ENCODE data around the gene CNTFR.

Gene CNTFR

DNA sequence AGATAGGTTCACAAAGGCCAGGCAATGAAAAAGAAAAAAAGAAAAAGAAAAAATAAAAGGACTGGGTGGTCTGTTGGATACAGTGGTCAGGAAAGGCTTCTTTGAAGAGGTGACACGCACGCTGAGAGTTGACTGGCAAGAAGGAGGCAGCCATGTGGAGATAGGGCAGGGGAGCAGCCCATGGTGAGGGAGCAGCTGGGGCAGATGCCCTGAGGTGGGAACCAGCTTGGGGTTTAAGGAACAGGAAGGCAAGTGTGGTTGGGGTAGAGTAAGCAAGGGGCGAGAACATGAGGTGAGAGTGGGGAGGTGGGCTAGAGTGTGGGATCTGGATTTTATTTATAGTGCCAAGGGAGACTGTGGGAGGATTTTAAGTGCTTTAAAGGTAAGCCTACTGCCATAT, 73.6 kb downstream of the CNTFR start:
- Histone ChIP-seq H3K27ac (ENCODE audit: low read length) (no peak overlapping the region), H3K9me3 (ENCODE audit: control insufficient read depth in 1 of 2, low read length in 2 of 2) (no peaks in the 10 kb centered on the region), H3K27me3 (ENCODE audit: low read depth, low read length) (no peaks in the 10 kb centered on the region), H3K36me3 (ENCODE audit: control insufficient read depth in 1 of 2, insufficient read depth in 2 of 2, low read length in 2 of 2) (no peaks in the 10 kb centered on the region), H3K4me3 (ENCODE audit: low read depth in 1 of 2, low read length in 2 of 2) (no peak overlapping the region), H3K4me1 (ENCODE audit: control insufficient read depth in 1 of 2, insufficient read depth in 2 of 2, low read length in 2 of 2) (no peaks in the 10 kb centered on the region)

DNA sequence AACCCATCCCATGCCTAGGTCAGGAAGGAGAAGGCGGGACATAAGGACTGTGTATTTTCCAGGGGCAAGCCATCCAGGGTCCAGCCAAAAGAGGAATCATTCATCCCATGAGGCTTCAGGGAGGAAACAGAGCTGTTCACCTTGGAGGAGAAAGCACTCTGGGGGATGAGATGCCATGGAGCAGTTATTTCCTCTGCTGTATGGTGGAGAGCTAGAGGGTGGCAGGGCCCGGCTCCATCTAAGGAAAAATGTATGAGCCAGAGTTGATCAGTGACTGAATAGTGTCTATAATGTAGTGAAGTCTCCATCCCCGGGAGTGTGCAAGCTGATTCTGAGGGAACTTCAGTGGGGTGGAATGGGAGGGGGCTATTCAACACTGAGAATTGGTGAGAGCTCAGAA, 74.7 kb downstream of the CNTFR start:
- H3K4me3 ChIP-seq (ENCODE audit: low read depth in 1 of 2, low read length in 2 of 2), result no peak overlapping the region
- H3K27ac ChIP-seq (ENCODE audit: low read length), result no peak overlapping the region

DNA sequence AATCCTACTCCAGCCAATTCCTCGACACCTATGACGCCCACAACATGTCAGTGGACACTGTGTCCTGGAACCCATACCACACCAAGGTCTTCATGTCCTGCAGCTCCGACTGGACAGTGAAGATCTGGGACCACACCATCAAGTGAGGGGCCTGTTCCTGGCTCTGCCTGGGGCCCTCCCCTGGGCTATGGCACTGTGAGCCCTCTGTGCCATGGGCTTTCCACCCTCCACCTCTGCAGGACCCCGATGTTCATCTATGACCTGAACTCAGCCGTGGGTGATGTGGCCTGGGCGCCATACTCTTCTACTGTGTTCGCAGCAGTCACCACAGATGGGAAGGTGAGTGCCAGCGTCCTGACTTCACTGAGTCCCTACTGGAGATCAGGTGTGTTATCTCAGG, 75.1 kb downstream of the CNTFR start:
- Histone ChIP-seq H3K36me3 (ENCODE audit: control insufficient read depth in 1 of 2, insufficient read depth in 2 of 2, low read length in 2 of 2) (no peaks in the 10 kb centered on the region), H3K4me3 (ENCODE audit: low read depth in 1 of 2, low read length in 2 of 2) (no peak overlapping the region), H3K27me3 (ENCODE audit: low read depth, low read length) (no peaks in the 10 kb centered on the region), H3K9me3 (ENCODE audit: control insufficient read depth in 1 of 2, low read length in 2 of 2) (no peaks in the 10 kb centered on the region), H3K27ac (ENCODE audit: low read length) (no peak overlapping the region), H3K4me1 (ENCODE audit: control insufficient read depth in 1 of 2, insufficient read depth in 2 of 2, low read length in 2 of 2) (no peaks in the 10 kb centered on the region)

More for the DNA sequence above, 74.7 kb downstream of the CNTFR start:
- no peaks in the 10 kb centered on the region for H3K4me1 ChIP-seq (ENCODE audit: control insufficient read depth in 1 of 2, insufficient read depth in 2 of 2, low read length in 2 of 2)
- H3K9me3 ChIP-seq (ENCODE audit: control insufficient read depth in 1 of 2, low read length in 2 of 2), result no peaks in the 10 kb centered on the region
- no peaks in the 10 kb centered on the region for H3K27me3 ChIP-seq (ENCODE audit: low read depth, low read length)
- no peaks in the 10 kb centered on the region for H3K36me3 ChIP-seq (ENCODE audit: control insufficient read depth in 1 of 2, insufficient read depth in 2 of 2, low read length in 2 of 2)

DNA sequence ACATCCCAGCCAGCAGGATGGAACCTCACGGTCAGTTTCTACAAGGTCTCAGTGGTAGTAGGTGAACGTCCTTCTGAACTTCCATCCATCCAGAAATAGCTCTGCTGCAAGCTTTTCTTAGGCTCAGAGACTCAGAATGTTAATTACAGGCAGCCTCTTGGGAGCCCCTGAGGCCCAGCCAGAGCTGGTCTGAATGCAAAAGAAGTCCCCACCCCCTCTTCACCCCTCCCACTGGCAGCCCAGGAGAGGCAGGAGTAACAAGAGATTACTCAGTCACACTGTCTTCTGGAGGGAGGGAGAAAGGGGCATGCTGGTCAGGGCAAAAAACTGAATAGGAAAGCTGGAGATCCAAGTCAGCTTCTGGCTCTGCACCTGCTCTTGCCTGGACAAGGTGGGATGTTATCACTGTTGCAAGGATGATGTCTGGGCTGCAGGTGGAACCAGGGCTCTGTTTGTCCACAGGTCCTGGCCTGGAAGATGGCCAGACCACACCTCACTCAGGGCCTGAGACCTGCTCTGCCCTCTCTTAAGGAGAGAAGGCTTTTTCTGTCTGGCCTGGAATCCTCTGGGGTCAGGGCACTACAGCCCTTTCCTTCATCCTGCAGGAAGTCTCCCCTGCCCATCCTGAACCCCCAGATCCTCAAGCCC, 75.8 kb downstream of the CNTFR start:
- H3K36me3 ChIP-seq (ENCODE audit: control insufficient read depth in 1 of 2, insufficient read depth in 2 of 2, low read length in 2 of 2), result no peaks in the 10 kb centered on the region
- no peak overlapping the region for H3K4me3 ChIP-seq (ENCODE audit: low read depth in 1 of 2, low read length in 2 of 2)
- H3K27me3 ChIP-seq (ENCODE audit: low read depth, low read length), result no peaks in the 10 kb centered on the region
- H3K27ac ChIP-seq (ENCODE audit: low read length), result no peak overlapping the region
- H3K9me3 ChIP-seq (ENCODE audit: control insufficient read depth in 1 of 2, low read length in 2 of 2), result no peaks in the 10 kb centered on the region
- H3K4me1 ChIP-seq (ENCODE audit: control insufficient read depth in 1 of 2, insufficient read depth in 2 of 2, low read length in 2 of 2), result no peaks in the 10 kb centered on the region

DNA sequence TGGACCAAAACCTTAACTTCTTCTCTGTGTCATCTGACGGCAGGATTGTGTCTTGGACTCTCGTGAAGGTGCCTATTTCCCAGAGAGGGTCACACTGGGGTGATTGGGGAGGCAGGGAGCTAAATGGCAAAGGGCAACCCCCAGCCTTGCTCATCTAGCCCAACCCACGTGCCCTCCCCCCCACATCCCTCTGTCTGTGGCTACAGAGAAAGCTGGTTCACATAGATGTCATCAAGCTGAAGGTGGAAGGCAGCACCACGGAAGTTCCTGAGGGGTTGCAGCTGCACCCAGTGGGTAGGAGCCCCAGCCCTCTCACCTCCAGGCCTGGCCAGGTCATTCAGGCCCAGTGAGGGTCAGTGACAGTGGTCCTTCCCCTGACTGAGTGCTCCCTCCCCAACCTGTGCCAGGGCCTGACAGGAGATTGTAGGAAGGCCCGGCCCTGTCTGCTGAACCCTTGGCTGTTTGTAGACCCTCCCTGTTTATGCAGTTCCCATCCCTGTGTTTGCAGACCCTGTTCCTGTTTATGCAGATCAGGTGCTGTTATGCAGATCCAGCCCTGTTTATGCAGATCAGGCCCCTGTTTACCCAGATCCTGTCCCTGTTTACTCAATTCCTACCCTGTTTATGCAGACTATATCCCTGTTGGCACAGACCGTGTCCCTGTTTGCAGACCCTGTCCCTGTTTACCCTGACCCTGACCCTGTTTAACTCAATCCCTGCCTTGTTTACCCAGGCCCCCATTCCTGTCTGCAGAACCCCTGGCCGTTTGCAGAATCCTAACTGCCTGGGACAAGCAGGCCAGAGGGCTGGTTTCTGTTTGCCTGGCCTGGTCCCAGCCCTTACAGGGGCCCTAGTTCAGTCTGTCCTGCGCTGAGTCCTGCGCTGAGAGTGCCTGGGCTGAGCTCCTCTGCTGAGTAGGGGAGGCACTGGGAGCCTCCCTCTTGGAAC, 77.1 kb downstream of the CNTFR start:
- Histone ChIP-seq H3K27ac (ENCODE audit: low read length) (no peak overlapping the region), H3K9me3 (ENCODE audit: control insufficient read depth in 1 of 2, low read length in 2 of 2) (no peaks in the 10 kb centered on the region), H3K4me1 (ENCODE audit: control insufficient read depth in 1 of 2, insufficient read depth in 2 of 2, low read length in 2 of 2) (no peaks in the 10 kb centered on the region), H3K4me3 (ENCODE audit: low read depth in 1 of 2, low read length in 2 of 2) (no peak overlapping the region), H3K36me3 (ENCODE audit: control insufficient read depth in 1 of 2, insufficient read depth in 2 of 2, low read length in 2 of 2) (no peaks in the 10 kb centered on the region), H3K27me3 (ENCODE audit: low read depth, low read length) (no peaks in the 10 kb centered on the region)

DNA sequence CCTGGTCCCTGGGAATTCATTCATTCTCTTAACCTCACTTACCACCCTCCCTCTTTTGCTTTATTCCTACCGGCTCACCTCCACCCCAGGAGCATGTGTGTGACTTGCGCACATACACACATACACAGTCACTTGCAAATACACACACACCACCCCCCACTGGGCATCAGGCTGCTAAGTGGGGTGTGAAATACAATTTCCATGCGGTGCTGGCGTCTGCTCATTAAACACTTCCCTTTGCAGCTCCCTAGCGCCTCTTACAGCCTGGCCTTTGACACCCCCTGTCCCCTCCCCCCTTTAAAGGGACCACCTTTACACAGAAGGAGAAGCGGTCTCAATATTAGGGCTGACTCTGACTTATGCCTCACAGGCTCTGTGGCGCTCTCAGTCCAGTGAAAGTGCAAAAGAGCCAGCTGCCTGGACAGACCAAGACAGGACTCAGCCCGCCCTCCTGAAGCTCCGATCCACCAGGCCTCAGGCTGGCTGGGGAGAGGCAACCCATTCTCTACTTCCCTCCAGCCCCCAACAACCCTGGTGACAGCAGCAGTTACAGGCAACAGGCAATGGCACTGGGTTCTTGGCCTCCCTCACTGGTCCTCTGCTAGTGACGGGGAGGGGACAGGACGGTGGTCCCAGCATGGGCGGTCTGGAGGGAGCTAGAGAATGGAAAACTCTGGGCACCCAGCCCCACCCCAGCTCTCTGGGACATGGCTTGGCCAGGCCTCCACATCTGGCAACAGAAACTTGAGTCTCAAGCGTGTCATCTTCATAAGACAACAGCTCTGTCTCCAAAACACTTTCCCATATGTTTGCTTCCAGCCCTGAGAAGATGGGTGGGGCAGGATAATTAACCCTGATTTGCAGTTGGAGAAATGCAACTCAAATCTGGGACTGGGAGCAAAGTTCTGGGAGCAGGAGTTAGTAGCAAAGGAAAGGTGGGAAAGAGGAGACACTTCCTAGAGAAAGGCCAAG, 78.7 kb downstream of the CNTFR start:
- Histone ChIP-seq H3K9me3 (ENCODE audit: control insufficient read depth in 1 of 2, low read length in 2 of 2) (no peaks in the 10 kb centered on the region), H3K27me3 (ENCODE audit: low read depth, low read length) (no peaks in the 10 kb centered on the region), H3K4me3 (ENCODE audit: low read depth in 1 of 2, low read length in 2 of 2) (no peak overlapping the region), H3K36me3 (ENCODE audit: control insufficient read depth in 1 of 2, insufficient read depth in 2 of 2, low read length in 2 of 2) (no peaks in the 10 kb centered on the region), H3K4me1 (ENCODE audit: control insufficient read depth in 1 of 2, insufficient read depth in 2 of 2, low read length in 2 of 2) (no peaks in the 10 kb centered on the region), H3K27ac (ENCODE audit: low read length) (no peak overlapping the region)

DNA sequence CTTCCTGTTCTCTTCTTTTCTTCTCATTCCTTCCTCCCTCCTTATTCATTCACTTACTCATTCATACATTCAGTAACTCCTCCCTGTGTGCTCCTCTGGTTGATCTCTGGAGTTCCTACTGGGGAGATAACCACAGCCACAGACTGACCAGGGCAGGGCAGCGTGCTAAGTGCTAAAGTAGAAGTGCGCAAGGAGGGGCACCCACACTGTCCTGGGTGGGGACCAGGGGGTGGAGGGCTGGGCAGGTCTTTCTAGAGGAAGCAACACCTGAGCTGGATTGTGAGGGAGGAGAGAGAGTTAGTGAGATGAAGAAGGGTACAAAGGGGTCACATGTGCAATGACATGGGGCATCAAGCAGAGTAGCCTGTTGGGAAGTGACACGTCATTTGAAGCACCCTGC, 80.6 kb downstream of the CNTFR start:
- H3K4me3 ChIP-seq (ENCODE audit: low read depth in 1 of 2, low read length in 2 of 2), result no peak overlapping the region
- H3K36me3 ChIP-seq (ENCODE audit: control insufficient read depth in 1 of 2, insufficient read depth in 2 of 2, low read length in 2 of 2), result no peaks in the 10 kb centered on the region
- H3K9me3 ChIP-seq (ENCODE audit: control insufficient read depth in 1 of 2, low read length in 2 of 2), result no peaks in the 10 kb centered on the region
- H3K4me1 ChIP-seq (ENCODE audit: control insufficient read depth in 1 of 2, insufficient read depth in 2 of 2, low read length in 2 of 2), result no peaks in the 10 kb centered on the region
- no peaks in the 10 kb centered on the region for H3K27me3 ChIP-seq (ENCODE audit: low read depth, low read length)
- no peak overlapping the region for H3K27ac ChIP-seq (ENCODE audit: low read length)

DNA sequence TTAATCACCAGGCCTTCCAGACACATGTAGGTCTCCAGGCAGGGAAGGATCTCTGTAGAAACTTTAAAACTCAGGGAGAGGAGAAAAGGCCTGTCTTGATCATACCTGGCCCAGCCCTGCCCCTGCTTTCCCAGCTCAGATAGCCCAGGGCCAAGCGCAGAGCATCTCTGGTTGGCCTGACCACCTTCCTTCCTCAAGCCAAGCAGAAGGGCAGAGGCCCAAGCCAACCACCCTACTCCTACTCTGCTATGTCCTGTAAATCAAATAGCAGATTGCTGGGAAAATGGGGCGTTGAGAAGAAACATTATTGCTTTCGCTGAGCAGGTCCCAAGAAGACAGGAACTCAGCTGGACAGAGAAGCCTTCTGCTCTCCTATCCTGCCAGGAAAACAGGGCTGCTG, 81.1 kb downstream of the CNTFR start:
- Histone ChIP-seq H3K27ac (ENCODE audit: low read length) (no peak overlapping the region), H3K36me3 (ENCODE audit: control insufficient read depth in 1 of 2, insufficient read depth in 2 of 2, low read length in 2 of 2) (no peaks in the 10 kb centered on the region), H3K27me3 (ENCODE audit: low read depth, low read length) (no peaks in the 10 kb centered on the region), H3K4me1 (ENCODE audit: control insufficient read depth in 1 of 2, insufficient read depth in 2 of 2, low read length in 2 of 2) (no peaks in the 10 kb centered on the region), H3K9me3 (ENCODE audit: control insufficient read depth in 1 of 2, low read length in 2 of 2) (no peaks in the 10 kb centered on the region), H3K4me3 (ENCODE audit: low read depth in 1 of 2, low read length in 2 of 2) (no peak overlapping the region)

DNA sequence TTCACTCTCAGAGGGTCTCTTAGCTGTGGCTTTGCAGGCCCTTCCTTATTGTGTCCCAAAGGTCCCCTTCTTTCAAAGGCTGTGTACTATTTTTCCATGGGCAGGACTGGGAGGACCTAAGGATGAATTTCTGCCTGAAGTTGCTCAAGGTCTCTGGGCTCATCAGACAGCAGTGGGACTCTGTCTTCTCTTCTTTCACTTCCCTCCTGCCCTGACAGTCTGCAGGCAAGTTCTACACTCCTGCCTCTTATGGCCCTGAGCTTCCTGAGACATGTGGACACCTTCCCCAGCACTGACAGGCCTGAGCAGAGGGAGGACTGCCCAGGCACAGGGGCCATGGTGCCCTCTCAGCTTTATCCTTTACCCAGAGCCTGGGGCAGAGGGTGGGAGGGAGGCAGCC, 81.6 kb downstream of the CNTFR start:
- no peak overlapping the region for H3K4me3 ChIP-seq (ENCODE audit: low read depth in 1 of 2, low read length in 2 of 2)
- no peaks in the 10 kb centered on the region for H3K27me3 ChIP-seq (ENCODE audit: low read depth, low read length)
- H3K4me1 ChIP-seq (ENCODE audit: control insufficient read depth in 1 of 2, insufficient read depth in 2 of 2, low read length in 2 of 2), result peaks cover 0 to 2% of the 10 kb centered on the region in 2 donors
- H3K9me3 ChIP-seq (ENCODE audit: control insufficient read depth in 1 of 2, low read length in 2 of 2), result no peaks in the 10 kb centered on the region
- no peak overlapping the region for H3K27ac ChIP-seq (ENCODE audit: low read length)
- no peaks in the 10 kb centered on the region for H3K36me3 ChIP-seq (ENCODE audit: control insufficient read depth in 1 of 2, insufficient read depth in 2 of 2, low read length in 2 of 2)

DNA sequence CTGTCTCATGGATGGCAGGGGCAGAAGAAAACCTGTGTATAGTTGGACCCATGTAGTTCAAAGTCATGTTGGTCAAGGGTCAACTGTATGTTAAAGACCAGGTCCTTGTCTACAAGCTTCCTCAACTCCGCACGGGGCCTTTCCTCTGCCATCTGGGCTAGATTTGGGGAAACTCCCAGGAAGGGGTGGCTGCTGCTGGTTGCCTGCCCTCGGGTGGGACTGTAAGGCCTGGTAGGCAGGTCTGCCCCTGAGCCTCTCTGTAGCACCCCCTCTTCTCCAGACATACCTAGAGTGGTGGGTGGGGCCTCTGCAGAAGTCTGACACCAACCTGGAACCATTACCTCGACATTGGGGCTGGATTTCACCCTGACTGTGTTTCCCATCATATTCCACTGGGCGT, 82.0 kb downstream of the CNTFR start:
- Histone ChIP-seq H3K9me3 (ENCODE audit: control insufficient read depth in 1 of 2, low read length in 2 of 2) (no peaks in the 10 kb centered on the region), H3K36me3 (ENCODE audit: control insufficient read depth in 1 of 2, insufficient read depth in 2 of 2, low read length in 2 of 2) (no peaks in the 10 kb centered on the region), H3K4me1 (ENCODE audit: control insufficient read depth in 1 of 2, insufficient read depth in 2 of 2, low read length in 2 of 2) (peaks cover 0 to 6% of the 10 kb centered on the region in 2 donors)

DNA sequence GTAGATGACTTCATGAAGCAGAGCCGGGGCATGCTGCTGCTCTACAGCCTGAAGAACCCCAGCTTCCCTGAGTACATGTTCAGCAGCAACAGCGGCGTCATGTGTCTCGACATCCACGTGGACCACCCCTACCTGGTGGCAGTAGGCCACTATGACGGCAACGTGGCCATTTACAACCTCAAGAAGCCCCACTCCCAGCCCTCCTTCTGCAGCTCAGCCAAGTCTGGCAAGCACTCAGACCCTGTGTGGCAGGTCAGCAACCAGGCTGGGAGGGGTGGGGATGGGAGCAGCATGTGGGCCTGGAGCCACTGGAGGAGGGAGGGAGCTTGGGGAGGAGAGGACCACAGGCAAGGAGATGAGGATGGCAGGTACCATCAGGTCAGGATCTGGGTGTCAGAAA, 82.9 kb downstream of the CNTFR start:
- Histone ChIP-seq H3K27me3 (ENCODE audit: low read depth, low read length) (no peaks in the 10 kb centered on the region), H3K9me3 (ENCODE audit: control insufficient read depth in 1 of 2, low read length in 2 of 2) (no peaks in the 10 kb centered on the region), H3K4me1 (ENCODE audit: control insufficient read depth in 1 of 2, insufficient read depth in 2 of 2, low read length in 2 of 2) (peaks cover 0 to 15% of the 10 kb centered on the region in 2 donors), H3K4me3 (ENCODE audit: low read depth in 1 of 2, low read length in 2 of 2) (no peak overlapping the region), H3K27ac (ENCODE audit: low read length) (no peak overlapping the region), H3K36me3 (ENCODE audit: control insufficient read depth in 1 of 2, insufficient read depth in 2 of 2, low read length in 2 of 2) (no peaks in the 10 kb centered on the region)

More for the DNA sequence above, 82.0 kb downstream of the CNTFR start:
- H3K4me3 ChIP-seq (ENCODE audit: low read depth in 1 of 2, low read length in 2 of 2), result no peak overlapping the region
- no peaks in the 10 kb centered on the region for H3K27me3 ChIP-seq (ENCODE audit: low read depth, low read length)
- no peak overlapping the region for H3K27ac ChIP-seq (ENCODE audit: low read length)

All from muscle layer of duodenum (tissue), 2 donors.